Measurements from ENCODE around the gene SCUBE1. TPM values are rescaled to one million over a fixed set of nuclear protein-coding genes. Genes with fewer than 3 reads are reported as not detected.

Gene SCUBE1
- total and polyA plus RNA-seq, 2 of the 8 experiments (the other 6 are each of a cell fraction or from before 2014, with no cell fraction given): 2.3 to 4.9 TPM

- TF ChIP-seq CHD7 (IDR thresholded peaks at IDR 0.05; ENCODE audit: insufficient replicate concordance, low read length): no peak
- TF ChIP-seq RAD21 (IDR thresholded peaks at IDR 0.05 in 1 of 2, conservative IDR thresholded peaks at IDR 0.05 in 1 of 2; ENCODE audit: low read depth in 2 of 2, low read length in 2 of 2): no peak
- TF ChIP-seq ASH2L (IDR thresholded peaks at IDR 0.05; ENCODE audit: low read length): no peak
- no peak for TF ChIP-seq RBBP5 (IDR thresholded peaks at IDR 0.05; ENCODE audit: borderline replicate concordance, low read depth, low read length)
- no peak for TF ChIP-seq TEAD4 (IDR thresholded peaks at IDR 0.05; ENCODE audit: low read depth, low read length)
- TF ChIP-seq RNF2 (IDR thresholded peaks at IDR 0.05; ENCODE audit: borderline replicate concordance, low read depth, low read length, missing control alignments, poor library complexity, severe bottlenecking): no peak
- TF ChIP-seq CBX8 (IDR thresholded peaks at IDR 0.05; ENCODE audit: borderline replicate concordance, low read depth, low read length): no peak
- no peak for TF ChIP-seq CHD1 (IDR thresholded peaks at IDR 0.05; ENCODE audit: low read depth, low read length)
- no peak for TF ChIP-seq SAP30 (IDR thresholded peaks at IDR 0.05; ENCODE audit: insufficient read depth, insufficient replicate concordance, low read length)
These were observed 16.1 kb downstream of the SCUBE1 start (continued) for GRCh38 chr22:43327157-43327438.
